OCI-LY1 (cell line): ENCODE measurements around the gene CSF2RB.

Experiments
- H2AFZ ChIP-seq: fragments of 200-600 bp; sonication (generic), shearing (Covaris generic); 2 replicates; pipeline ENCODE4 v1.6.0; 2014; ENCODE audit warnings: antibody characterized with exemption, mild to moderate bottlenecking, low read length
- H3F3A ChIP-seq: fragments of 200-600 bp; sonication (generic), shearing (Covaris generic); 2 replicates; pipeline ENCODE4 v1.6.0; 2014; ENCODE audit warnings: mild to moderate bottlenecking, antibody characterized with exemption, low read length, moderate library complexity; ENCODE audit not compliant: insufficient read depth
- H3K27ac ChIP-seq: fragments of 200-600 bp; sonication (generic); 2 replicates; pipeline ENCODE4 v1.5.1; 2014; ENCODE audit warnings: low read length, mixed run types, mild to moderate bottlenecking, low read depth; ENCODE audit not compliant: poor library complexity, severe bottlenecking
- H3K27me3 ChIP-seq: fragments of 200-600 bp; sonication (generic); 2 replicates; pipeline ENCODE4 v1.6.0; 2014; ENCODE audit warnings: antibody characterized with exemption, mild to moderate bottlenecking, low read length, moderate library complexity; ENCODE audit not compliant: insufficient read depth
- H3K36me3 ChIP-seq: fragments of 200-600 bp; sonication (generic); 2 replicates; pipeline ENCODE4 v1.6.1; 2014; ENCODE audit warnings: mild to moderate bottlenecking, antibody characterized with exemption, low read length, moderate library complexity, mixed read lengths; ENCODE audit not compliant: insufficient read depth
- H3K4me1 ChIP-seq: fragments of 200-600 bp; sonication (generic); 2 replicates; pipeline ENCODE4 v1.5.1; 2014; ENCODE audit warnings: mild to moderate bottlenecking, low read length, moderate library complexity; ENCODE audit not compliant: insufficient read depth, severe bottlenecking
- H3K4me2 ChIP-seq: fragments of 200-600 bp; sonication (generic), shearing (Covaris generic); 2 replicates; pipeline ENCODE4 v1.6.1; 2014; ENCODE audit warnings: low read length
- H3K4me3 ChIP-seq: fragments of 200-600 bp; sonication (generic); 2 replicates; pipeline ENCODE4 v1.5.1; 2014; ENCODE audit warnings: low read length, low read depth, mild to moderate bottlenecking, mixed read lengths; ENCODE audit not compliant: poor library complexity, severe bottlenecking
- H3K79me2 ChIP-seq: fragments of 200-600 bp; shearing (Covaris generic); 2 replicates; pipeline ENCODE4 v1.6.1; 2016; ENCODE audit warnings: mixed run types, low read length, mixed read lengths; ENCODE audit not compliant: insufficient read depth
- H3K9ac ChIP-seq: fragments of 200-600 bp; sonication (generic), shearing (Covaris generic); 2 replicates; pipeline ENCODE4 v1.6.1; 2014; ENCODE audit warnings: mild to moderate bottlenecking, low read length, mixed read lengths
- H3K9me2 ChIP-seq: fragments of 200-600 bp; sonication (generic), shearing (Covaris generic); 2 replicates; pipeline ENCODE4 v1.6.1; 2014; ENCODE audit warnings: low read depth, mild to moderate bottlenecking, low read length, mixed read lengths
- H3K9me3 ChIP-seq: fragments of 200-600 bp; shearing (Covaris generic); 2 replicates; pipeline ENCODE4 v1.6.1; 2014; ENCODE audit warnings: low read length, mixed read lengths
- H4K20me1 ChIP-seq: fragments of 200-600 bp; sonication (generic), shearing (Covaris generic); 2 replicates; pipeline ENCODE4 v1.6.0; 2016; ENCODE audit warnings: mild to moderate bottlenecking, low read length; ENCODE audit not compliant: insufficient read depth
- EZH2 ChIP-seq: fragments of 200-600 bp; sonication (generic), shearing (Covaris generic); IDR thresholded peaks from 2 replicates; pipeline ENCODE4 v1.8.0; 2017; ENCODE audit warnings: borderline replicate concordance, mixed run types, mild to moderate bottlenecking, antibody characterized with exemption, low read length, moderate library complexity, mixed read lengths
- TF ChIP-seq, protein P1 (sequence below): fragments of 200-600 bp; sonication (generic), shearing (Covaris generic); IDR thresholded peaks from 2 replicates; pipeline ENCODE4 v1.5.1; 2017; ENCODE audit warnings: mild to moderate bottlenecking, antibody characterized with exemption, low read length, moderate library complexity, mixed read lengths

Gene CSF2RB

DNA sequence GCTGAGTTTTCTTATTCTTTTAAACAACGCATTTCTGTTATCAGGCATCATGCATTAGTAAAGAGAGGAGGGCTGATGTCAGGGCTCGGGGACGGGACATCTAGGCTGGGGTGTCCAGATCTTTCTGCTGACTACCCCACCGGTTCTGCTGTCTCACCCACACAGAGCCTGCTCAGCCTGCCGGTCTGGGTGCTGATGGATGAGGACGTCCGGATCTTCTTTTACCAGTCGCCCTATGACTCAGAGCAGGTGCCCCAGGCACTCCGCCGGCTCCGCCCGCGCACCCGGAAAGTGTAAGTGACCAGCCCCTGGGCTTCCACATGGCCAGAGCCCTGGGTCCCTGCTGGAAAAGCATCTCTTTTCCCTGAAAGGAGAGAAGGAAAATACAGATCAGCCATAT is 43.2 kb upstream of the CSF2RB start:
- H3K79me2 ChIP-seq = no peaks in the 10 kb centered on the region
- no peak overlapping the region for H2AFZ ChIP-seq
- no peak for TF ChIP-seq EZH2
- TF ChIP-seq, protein P1, sequence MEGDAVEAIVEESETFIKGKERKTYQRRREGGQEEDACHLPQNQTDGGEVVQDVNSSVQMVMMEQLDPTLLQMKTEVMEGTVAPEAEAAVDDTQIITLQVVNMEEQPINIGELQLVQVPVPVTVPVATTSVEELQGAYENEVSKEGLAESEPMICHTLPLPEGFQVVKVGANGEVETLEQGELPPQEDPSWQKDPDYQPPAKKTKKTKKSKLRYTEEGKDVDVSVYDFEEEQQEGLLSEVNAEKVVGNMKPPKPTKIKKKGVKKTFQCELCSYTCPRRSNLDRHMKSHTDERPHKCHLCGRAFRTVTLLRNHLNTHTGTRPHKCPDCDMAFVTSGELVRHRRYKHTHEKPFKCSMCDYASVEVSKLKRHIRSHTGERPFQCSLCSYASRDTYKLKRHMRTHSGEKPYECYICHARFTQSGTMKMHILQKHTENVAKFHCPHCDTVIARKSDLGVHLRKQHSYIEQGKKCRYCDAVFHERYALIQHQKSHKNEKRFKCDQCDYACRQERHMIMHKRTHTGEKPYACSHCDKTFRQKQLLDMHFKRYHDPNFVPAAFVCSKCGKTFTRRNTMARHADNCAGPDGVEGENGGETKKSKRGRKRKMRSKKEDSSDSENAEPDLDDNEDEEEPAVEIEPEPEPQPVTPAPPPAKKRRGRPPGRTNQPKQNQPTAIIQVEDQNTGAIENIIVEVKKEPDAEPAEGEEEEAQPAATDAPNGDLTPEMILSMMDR = no peak
- H3K9me2 ChIP-seq = no peaks in the 10 kb centered on the region
- H3K27me3 ChIP-seq = no peaks in the 10 kb centered on the region
- H3K4me3 ChIP-seq = no peak overlapping the region
- no peaks in the 10 kb centered on the region for H3K36me3 ChIP-seq
- H3K27ac ChIP-seq = no peak overlapping the region
- no peaks in the 10 kb centered on the region for H3K9me3 ChIP-seq
- H3F3A ChIP-seq = no peaks in the 10 kb centered on the region
- no peaks in the 10 kb centered on the region for H3K4me1 ChIP-seq
- no peak overlapping the region for H3K9ac ChIP-seq
- H3K4me2 ChIP-seq = no peak overlapping the region
- H4K20me1 ChIP-seq = no peaks in the 10 kb centered on the region

DNA sequence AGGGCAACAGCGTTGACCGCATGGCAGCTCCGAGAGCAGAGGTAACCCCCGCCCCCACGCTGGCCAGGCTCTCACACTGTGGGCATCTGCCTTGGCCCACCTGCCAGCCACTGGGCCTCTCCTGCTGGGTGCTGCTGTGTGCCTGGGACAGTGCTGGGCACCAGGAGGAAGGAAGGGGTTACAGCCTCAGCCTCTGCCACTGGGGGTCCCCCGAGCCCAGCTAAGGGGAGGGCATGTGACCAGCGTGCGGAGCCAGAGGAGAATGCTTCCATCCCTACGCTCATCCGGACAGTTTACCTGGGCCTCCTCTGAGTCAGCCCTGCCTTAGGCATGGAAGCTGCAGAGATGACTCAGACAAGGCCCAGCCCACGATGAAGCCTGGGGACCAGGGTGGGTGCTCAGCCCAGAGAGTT is 41.8 kb upstream of the CSF2RB start:
- no peaks in the 10 kb centered on the region for H4K20me1 ChIP-seq
- H3K4me1 ChIP-seq = no peaks in the 10 kb centered on the region
- H3K9me3 ChIP-seq = no peaks in the 10 kb centered on the region
- no peak overlapping the region for H3K4me3 ChIP-seq
- H3K27me3 ChIP-seq = no peaks in the 10 kb centered on the region
- no peaks in the 10 kb centered on the region for H3K36me3 ChIP-seq
- H3K27ac ChIP-seq = no peak overlapping the region
- H3K79me2 ChIP-seq = no peaks in the 10 kb centered on the region
- H3K9me2 ChIP-seq = no peaks in the 10 kb centered on the region
- H2AFZ ChIP-seq = no peak overlapping the region
- H3K4me2 ChIP-seq = no peak overlapping the region
- no peak for TF ChIP-seq EZH2
- TF ChIP-seq, protein P1 = no peak
- H3F3A ChIP-seq = no peaks in the 10 kb centered on the region
- H3K9ac ChIP-seq = no peak overlapping the region

DNA sequence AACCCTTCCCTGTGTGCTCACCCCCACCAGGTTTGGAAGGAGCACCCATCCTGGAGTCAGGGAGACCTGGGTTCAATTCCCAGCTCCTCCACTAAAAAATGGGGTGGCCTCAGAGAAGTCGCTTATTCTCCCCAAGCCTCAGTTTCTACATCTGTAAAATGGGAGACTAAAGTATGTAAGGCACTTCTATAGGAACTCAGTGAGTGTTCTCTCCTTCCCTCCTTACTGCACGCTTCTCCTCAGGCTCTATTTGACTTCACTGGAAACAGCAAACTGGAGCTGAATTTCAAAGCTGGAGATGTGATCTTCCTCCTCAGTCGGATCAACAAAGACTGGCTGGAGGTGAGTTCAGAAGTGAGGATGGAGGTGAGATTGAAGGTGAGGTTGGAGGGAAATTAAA is 41.3 kb upstream of the CSF2RB start:
- TF ChIP-seq, protein P1 = no peak
- no peaks in the 10 kb centered on the region for H3K4me1 ChIP-seq
- H3K36me3 ChIP-seq = no peaks in the 10 kb centered on the region
- no peak overlapping the region for H2AFZ ChIP-seq
- no peak overlapping the region for H3K4me2 ChIP-seq
- no peaks in the 10 kb centered on the region for H3K9me2 ChIP-seq
- H3K27ac ChIP-seq = no peak overlapping the region
- no peaks in the 10 kb centered on the region for H4K20me1 ChIP-seq
- no peak overlapping the region for H3K4me3 ChIP-seq
- no peaks in the 10 kb centered on the region for H3K27me3 ChIP-seq
- H3K9ac ChIP-seq = no peak overlapping the region
- no peaks in the 10 kb centered on the region for H3F3A ChIP-seq
- no peaks in the 10 kb centered on the region for H3K9me3 ChIP-seq
- H3K79me2 ChIP-seq = no peaks in the 10 kb centered on the region
